OCI-LY1 (cell line): ENCODE data around the gene SNRK.

ENCODE experiments used
- H2AFZ ChIP-seq: fragments of 200-600 bp; sonication (generic), shearing (Covaris generic); 2 replicates; pipeline ENCODE4 v1.6.0; 2014; ENCODE audit warnings: antibody characterized with exemption, mild to moderate bottlenecking, low read length
- H3F3A ChIP-seq: fragments of 200-600 bp; sonication (generic), shearing (Covaris generic); 2 replicates; pipeline ENCODE4 v1.6.0; 2014; ENCODE audit warnings: mild to moderate bottlenecking, antibody characterized with exemption, low read length, moderate library complexity; ENCODE audit not compliant: insufficient read depth
- H3K27ac ChIP-seq: fragments of 200-600 bp; sonication (generic); 2 replicates; pipeline ENCODE4 v1.5.1; 2014; ENCODE audit warnings: low read length, mixed run types, mild to moderate bottlenecking, low read depth; ENCODE audit not compliant: poor library complexity, severe bottlenecking
- H3K27me3 ChIP-seq: fragments of 200-600 bp; sonication (generic); 2 replicates; pipeline ENCODE4 v1.6.0; 2014; ENCODE audit warnings: antibody characterized with exemption, mild to moderate bottlenecking, low read length, moderate library complexity; ENCODE audit not compliant: insufficient read depth
- H3K36me3 ChIP-seq: fragments of 200-600 bp; sonication (generic); 2 replicates; pipeline ENCODE4 v1.6.1; 2014; ENCODE audit warnings: mild to moderate bottlenecking, antibody characterized with exemption, low read length, moderate library complexity, mixed read lengths; ENCODE audit not compliant: insufficient read depth
- H3K4me1 ChIP-seq: fragments of 200-600 bp; sonication (generic); 2 replicates; pipeline ENCODE4 v1.5.1; 2014; ENCODE audit warnings: mild to moderate bottlenecking, low read length, moderate library complexity; ENCODE audit not compliant: insufficient read depth, severe bottlenecking
- H3K4me2 ChIP-seq: fragments of 200-600 bp; sonication (generic), shearing (Covaris generic); 2 replicates; pipeline ENCODE4 v1.6.1; 2014; ENCODE audit warnings: low read length
- H3K4me3 ChIP-seq: fragments of 200-600 bp; sonication (generic); 2 replicates; pipeline ENCODE4 v1.5.1; 2014; ENCODE audit warnings: low read length, low read depth, mild to moderate bottlenecking, mixed read lengths; ENCODE audit not compliant: poor library complexity, severe bottlenecking
- H3K79me2 ChIP-seq: fragments of 200-600 bp; shearing (Covaris generic); 2 replicates; pipeline ENCODE4 v1.6.1; 2016; ENCODE audit warnings: mixed run types, low read length, mixed read lengths; ENCODE audit not compliant: insufficient read depth
- H3K9ac ChIP-seq: fragments of 200-600 bp; sonication (generic), shearing (Covaris generic); 2 replicates; pipeline ENCODE4 v1.6.1; 2014; ENCODE audit warnings: mild to moderate bottlenecking, low read length, mixed read lengths
- H3K9me2 ChIP-seq: fragments of 200-600 bp; sonication (generic), shearing (Covaris generic); 2 replicates; pipeline ENCODE4 v1.6.1; 2014; ENCODE audit warnings: low read depth, mild to moderate bottlenecking, low read length, mixed read lengths
- H3K9me3 ChIP-seq: fragments of 200-600 bp; shearing (Covaris generic); 2 replicates; pipeline ENCODE4 v1.6.1; 2014; ENCODE audit warnings: low read length, mixed read lengths
- H4K20me1 ChIP-seq: fragments of 200-600 bp; sonication (generic), shearing (Covaris generic); 2 replicates; pipeline ENCODE4 v1.6.0; 2016; ENCODE audit warnings: mild to moderate bottlenecking, low read length; ENCODE audit not compliant: insufficient read depth
- EZH2 ChIP-seq: fragments of 200-600 bp; sonication (generic), shearing (Covaris generic); IDR thresholded peaks from 2 replicates; pipeline ENCODE4 v1.8.0; 2017; ENCODE audit warnings: borderline replicate concordance, mixed run types, mild to moderate bottlenecking, antibody characterized with exemption, low read length, moderate library complexity, mixed read lengths
- TF ChIP-seq, protein P1 (sequence below): fragments of 200-600 bp; sonication (generic), shearing (Covaris generic); IDR thresholded peaks from 2 replicates; pipeline ENCODE4 v1.5.1; 2017; ENCODE audit warnings: mild to moderate bottlenecking, antibody characterized with exemption, low read length, moderate library complexity, mixed read lengths

Gene SNRK

DNA sequence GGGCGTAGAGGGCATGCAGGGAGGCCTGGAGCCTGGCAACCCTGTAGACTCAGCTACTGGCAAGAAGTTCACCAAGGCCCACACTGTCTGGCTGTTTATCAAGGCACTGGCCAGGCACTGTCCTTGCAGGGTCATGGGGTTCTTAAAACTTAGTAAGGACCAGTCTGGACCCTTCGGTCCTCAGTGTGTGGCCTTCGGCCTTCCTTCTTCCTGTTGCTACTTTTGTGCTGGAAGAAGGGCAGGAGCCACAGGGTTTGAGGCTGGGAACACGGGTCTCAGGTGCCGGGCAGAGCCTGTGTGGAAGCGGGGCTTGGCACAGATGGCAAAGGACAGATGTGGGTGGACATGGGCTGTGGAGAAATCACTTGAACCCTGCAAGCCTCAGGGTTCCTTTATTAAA lies 76.6 kb downstream of the SNRK start:
- H3K9me3 ChIP-seq = no peaks in the 10 kb centered on the region
- H3F3A ChIP-seq = no peaks in the 10 kb centered on the region
- H3K4me1 ChIP-seq = no peaks in the 10 kb centered on the region
- H4K20me1 ChIP-seq = no peaks in the 10 kb centered on the region
- no peak overlapping the region for H3K27ac ChIP-seq
- H3K79me2 ChIP-seq = no peaks in the 10 kb centered on the region
- no peaks in the 10 kb centered on the region for H3K27me3 ChIP-seq
- no peak overlapping the region for H3K4me2 ChIP-seq
- no peaks in the 10 kb centered on the region for H3K9me2 ChIP-seq
- no peak overlapping the region for H3K9ac ChIP-seq
- H2AFZ ChIP-seq = no peak overlapping the region
- TF ChIP-seq, protein P1, sequence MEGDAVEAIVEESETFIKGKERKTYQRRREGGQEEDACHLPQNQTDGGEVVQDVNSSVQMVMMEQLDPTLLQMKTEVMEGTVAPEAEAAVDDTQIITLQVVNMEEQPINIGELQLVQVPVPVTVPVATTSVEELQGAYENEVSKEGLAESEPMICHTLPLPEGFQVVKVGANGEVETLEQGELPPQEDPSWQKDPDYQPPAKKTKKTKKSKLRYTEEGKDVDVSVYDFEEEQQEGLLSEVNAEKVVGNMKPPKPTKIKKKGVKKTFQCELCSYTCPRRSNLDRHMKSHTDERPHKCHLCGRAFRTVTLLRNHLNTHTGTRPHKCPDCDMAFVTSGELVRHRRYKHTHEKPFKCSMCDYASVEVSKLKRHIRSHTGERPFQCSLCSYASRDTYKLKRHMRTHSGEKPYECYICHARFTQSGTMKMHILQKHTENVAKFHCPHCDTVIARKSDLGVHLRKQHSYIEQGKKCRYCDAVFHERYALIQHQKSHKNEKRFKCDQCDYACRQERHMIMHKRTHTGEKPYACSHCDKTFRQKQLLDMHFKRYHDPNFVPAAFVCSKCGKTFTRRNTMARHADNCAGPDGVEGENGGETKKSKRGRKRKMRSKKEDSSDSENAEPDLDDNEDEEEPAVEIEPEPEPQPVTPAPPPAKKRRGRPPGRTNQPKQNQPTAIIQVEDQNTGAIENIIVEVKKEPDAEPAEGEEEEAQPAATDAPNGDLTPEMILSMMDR = no peak
- TF ChIP-seq EZH2 = no peak
- no peaks in the 10 kb centered on the region for H3K36me3 ChIP-seq
- H3K4me3 ChIP-seq = no peak overlapping the region

DNA sequence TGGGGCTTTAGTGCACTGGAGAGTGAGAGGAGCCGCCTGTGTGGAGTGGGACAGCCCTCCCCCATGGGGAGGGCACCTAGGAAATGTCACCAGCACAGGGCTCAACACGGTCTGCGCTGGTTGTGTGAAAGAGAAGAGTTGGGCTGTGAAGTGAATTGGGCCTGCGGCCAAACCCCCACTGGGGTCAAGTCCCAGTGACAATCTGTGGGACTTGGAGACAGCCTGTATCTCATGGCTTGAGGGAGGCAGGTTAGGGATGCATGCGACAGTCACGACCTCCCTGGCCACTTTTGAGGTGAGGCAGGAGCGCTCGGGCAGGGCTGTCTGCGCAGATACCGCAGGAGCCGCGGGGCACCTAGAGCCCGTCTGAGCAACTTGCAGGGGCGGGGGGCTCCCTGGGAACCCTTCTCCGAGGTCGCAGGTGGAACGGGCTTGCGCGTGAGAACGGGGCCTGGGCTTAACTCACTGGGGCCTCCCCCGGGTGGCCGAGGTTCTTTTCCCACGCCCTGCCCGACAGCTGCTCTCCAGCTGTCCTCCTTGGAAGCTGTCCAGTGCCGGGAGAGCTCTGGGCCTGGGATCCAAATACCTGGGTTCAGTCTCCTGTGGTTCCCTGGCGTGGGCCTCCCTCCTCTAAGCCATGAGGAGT lies 77.4 kb downstream of the SNRK start:
- H3K9me3 ChIP-seq = no peaks in the 10 kb centered on the region
- H3K4me3 ChIP-seq = no peak overlapping the region
- no peak overlapping the region for H2AFZ ChIP-seq
- no peaks in the 10 kb centered on the region for H3K36me3 ChIP-seq
- no peaks in the 10 kb centered on the region for H3K4me1 ChIP-seq
- TF ChIP-seq, protein P1 = no peak
- no peak for TF ChIP-seq EZH2
- H3F3A ChIP-seq = no peaks in the 10 kb centered on the region
- H3K27me3 ChIP-seq = no peaks in the 10 kb centered on the region
- no peak overlapping the region for H3K4me2 ChIP-seq
- H4K20me1 ChIP-seq = no peaks in the 10 kb centered on the region
- H3K27ac ChIP-seq = no peak overlapping the region
- no peaks in the 10 kb centered on the region for H3K9me2 ChIP-seq
- no peak overlapping the region for H3K9ac ChIP-seq
- H3K79me2 ChIP-seq = no peaks in the 10 kb centered on the region

DNA sequence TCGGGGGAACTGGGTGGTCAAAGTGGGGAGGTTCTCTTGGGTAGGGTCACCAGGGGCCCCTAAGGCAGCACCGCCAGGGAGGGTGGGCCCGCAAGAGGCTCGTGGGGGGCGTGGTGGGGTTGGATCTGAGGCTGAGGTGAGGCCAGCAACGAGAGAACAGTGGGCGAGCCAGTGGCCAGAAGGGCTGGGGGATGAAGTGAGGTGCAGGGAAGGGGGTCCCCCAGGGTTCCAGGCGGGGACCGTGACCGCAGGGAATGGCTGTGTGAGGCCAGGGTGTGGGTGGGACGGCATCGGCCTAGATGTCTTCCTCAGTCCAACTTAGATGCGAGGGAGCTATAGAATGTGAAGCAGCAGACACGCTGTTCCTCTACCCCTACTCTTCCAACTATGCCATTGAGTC lies 78.2 kb downstream of the SNRK start:
- Histone ChIP-seq H2AFZ (no peak overlapping the region), H3K27ac (no peak overlapping the region), H3K36me3 (no peaks in the 10 kb centered on the region), H3K9ac (no peak overlapping the region), H4K20me1 (no peaks in the 10 kb centered on the region), H3K79me2 (no peaks in the 10 kb centered on the region), H3K4me3 (no peak overlapping the region), H3K4me1 (no peaks in the 10 kb centered on the region), H3K9me2 (no peaks in the 10 kb centered on the region), H3K27me3 (no peaks in the 10 kb centered on the region), H3K4me2 (no peak overlapping the region), H3K9me3 (no peaks in the 10 kb centered on the region), H3F3A (no peaks in the 10 kb centered on the region)
- TF ChIP-seq, protein P1 = no peak
- no peak for TF ChIP-seq EZH2
